ENCODE measurements around the gene HOXA11.

Gene HOXA11

GRCh38 chr7:27188386-27189294 is 3.6 kb upstream of the HOXA11 start:
- Histone ChIP-seq H3K9me2 (ENCODE audit: low read depth, low read length) (no peaks in the 10 kb centered on the region), H2AFZ (ENCODE audit: low read length) (no peak overlapping the region), H3K36me3 (ENCODE audit: insufficient read depth, low read length) (no peaks in the 10 kb centered on the region), H4K20me1 (ENCODE audit: insufficient read depth, low read length) (no peaks in the 10 kb centered on the region), H3K9me3 (ENCODE audit: low read length) (no peaks in the 10 kb centered on the region), H3K9ac (ENCODE audit: low read length) (no peak overlapping the region), H3F3A (ENCODE audit: insufficient read depth, low read length) (no peaks in the 10 kb centered on the region), H3K4me3 (ENCODE audit: low read depth, low read length, poor library complexity, severe bottlenecking) (no peak overlapping the region), H3K79me2 (ENCODE audit: insufficient read depth, low read length) (no peaks in the 10 kb centered on the region), H3K4me1 (ENCODE audit: insufficient read depth, low read length, severe bottlenecking) (peaks cover 18% of the 10 kb centered on the region), H3K27me3 (ENCODE audit: insufficient read depth, low read length) (peaks cover 22% of the 10 kb centered on the region), H3K27ac (ENCODE audit: low read depth, low read length, poor library complexity, severe bottlenecking) (no peak overlapping the region), H3K4me2 (ENCODE audit: low read length) (no peak overlapping the region)
- TF ChIP-seq CTCF (IDR thresholded peaks at IDR 0.05; ENCODE audit: low read length) (no peak), EZH2 (IDR thresholded peaks at IDR 0.05; ENCODE audit: borderline replicate concordance, low read length) (no peak)

GRCh38 chr7:27187475-27188385 is 2.7 kb upstream of the HOXA11 start:
- peaks cover 22% of the 10 kb centered on the region for H3K27me3 ChIP-seq (ENCODE audit: insufficient read depth, low read length)
- H2AFZ ChIP-seq (ENCODE audit: low read length): no peak overlapping the region
- no peak overlapping the region for H3K9ac ChIP-seq (ENCODE audit: low read length)
- no peak overlapping the region for H3K4me2 ChIP-seq (ENCODE audit: low read length)
- no peaks in the 10 kb centered on the region for H4K20me1 ChIP-seq (ENCODE audit: insufficient read depth, low read length)
- H3K9me3 ChIP-seq (ENCODE audit: low read length): no peaks in the 10 kb centered on the region
- H3K36me3 ChIP-seq (ENCODE audit: insufficient read depth, low read length): no peaks in the 10 kb centered on the region
- H3K79me2 ChIP-seq (ENCODE audit: insufficient read depth, low read length): no peaks in the 10 kb centered on the region
- H3F3A ChIP-seq (ENCODE audit: insufficient read depth, low read length): no peaks in the 10 kb centered on the region
- H3K9me2 ChIP-seq (ENCODE audit: low read depth, low read length): no peaks in the 10 kb centered on the region
- H3K4me3 ChIP-seq (ENCODE audit: low read depth, low read length, poor library complexity, severe bottlenecking): no peak overlapping the region
- H3K4me1 ChIP-seq (ENCODE audit: insufficient read depth, low read length, severe bottlenecking): peaks cover 17% of the 10 kb centered on the region
- TF ChIP-seq CTCF (IDR thresholded peaks at IDR 0.05; ENCODE audit: low read length) (no peak), EZH2 (IDR thresholded peaks at IDR 0.05; ENCODE audit: borderline replicate concordance, low read length) (no peak)
- H3K27ac ChIP-seq (ENCODE audit: low read depth, low read length, poor library complexity, severe bottlenecking): no peak overlapping the region

DNA sequence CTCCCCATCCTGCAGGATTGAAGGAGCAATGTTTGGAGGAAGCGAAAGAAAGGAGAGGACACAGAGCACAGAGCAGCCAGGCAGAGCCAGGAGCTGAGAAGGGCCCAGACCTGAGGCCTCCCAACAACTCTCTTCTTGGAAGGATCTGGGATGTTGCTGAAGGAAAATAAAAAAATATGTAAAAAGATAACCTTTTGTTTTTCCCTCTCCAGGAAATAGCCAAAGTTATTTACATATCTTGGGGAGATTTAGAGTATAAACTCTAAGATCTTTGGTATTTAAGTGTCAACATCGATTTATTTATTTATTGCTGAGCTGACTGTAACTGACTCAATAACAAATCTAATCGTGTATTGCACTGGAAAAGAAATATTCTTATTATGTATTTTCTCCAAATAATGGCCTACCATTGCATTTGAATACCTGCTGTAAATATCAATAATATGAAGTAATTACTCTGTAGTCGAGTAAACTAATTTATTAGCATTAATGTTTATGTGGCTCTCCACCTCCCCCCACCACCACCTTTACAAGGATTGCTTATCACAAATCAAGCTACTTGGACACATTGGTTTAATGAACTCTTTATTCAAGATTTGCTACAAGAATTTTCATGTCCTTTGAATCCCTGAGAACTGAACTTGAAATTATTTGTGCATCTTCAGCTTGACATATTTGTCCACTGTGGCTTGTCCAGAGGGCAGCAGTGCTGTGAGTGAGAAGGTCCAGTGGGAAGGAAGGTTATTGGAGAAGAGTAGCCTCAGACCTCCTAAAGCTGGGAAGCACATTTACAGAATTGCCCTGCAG is 1.8 kb upstream of the HOXA11 start:
- Histone ChIP-seq H3K9me2 (ENCODE audit: low read depth, low read length) (no peaks in the 10 kb centered on the region), H3K27ac (ENCODE audit: low read depth, low read length, poor library complexity, severe bottlenecking) (no peak overlapping the region), H3K36me3 (ENCODE audit: insufficient read depth, low read length) (no peaks in the 10 kb centered on the region), H3K79me2 (ENCODE audit: insufficient read depth, low read length) (no peaks in the 10 kb centered on the region), H3K9ac (ENCODE audit: low read length) (no peak overlapping the region), H3K4me3 (ENCODE audit: low read depth, low read length, poor library complexity, severe bottlenecking) (no peak overlapping the region), H3K9me3 (ENCODE audit: low read length) (no peaks in the 10 kb centered on the region), H3K4me1 (ENCODE audit: insufficient read depth, low read length, severe bottlenecking) (peaks cover 16% of the 10 kb centered on the region), H3F3A (ENCODE audit: insufficient read depth, low read length) (no peaks in the 10 kb centered on the region), H3K27me3 (ENCODE audit: insufficient read depth, low read length) (peaks cover 22% of the 10 kb centered on the region), H4K20me1 (ENCODE audit: insufficient read depth, low read length) (no peaks in the 10 kb centered on the region), H3K4me2 (ENCODE audit: low read length) (no peak overlapping the region), H2AFZ (ENCODE audit: low read length) (no peak overlapping the region)
- no peak for TF ChIP-seq EZH2 (IDR thresholded peaks at IDR 0.05; ENCODE audit: borderline replicate concordance, low read length)
- no peak for TF ChIP-seq CTCF (IDR thresholded peaks at IDR 0.05; ENCODE audit: low read length)

Data from OCI-LY1 (cell line).